H1 (cell line): ENCODE results near the gene KIF26B. TPM values are rescaled to one million over a fixed set of nuclear protein-coding genes. Genes with fewer than 3 reads are reported as not detected.

Experiments
- CTCF ChIA-PET: fragments of 300-600 bp; sonication (Branson Sonifier 250); formaldehyde crosslinking; loops from one replicate; lab custom pipeline; 2021; ENCODE audit not compliant: partially characterized antibody; lab: Charles Lee
- POLR2A ChIA-PET: fragments of 300-600 bp; sonication (Branson Sonifier 250); formaldehyde crosslinking; loops from one replicate; lab custom pipeline; 2021; ENCODE audit warnings: inconsistent platforms; ENCODE audit not compliant: partially characterized antibody; lab: Charles Lee
- DNase-seq, 2 experiments: peaks; one replicate each; pipeline versions ENCODE4 v3.0.0 to v3.0.0-alpha.2; 2010 to 2022; ENCODE audit warnings: low spot score in 2 of 2, low read depth in 1 of 2, mixed read lengths in 1 of 2
- FAIRE-seq: peaks from 2 replicates; lab custom pipeline; 2011; peaks lifted over from hg19 to GRCh38; lab: Jason Lieb, UNC
- H2AFZ ChIP-seq: 2 replicates; pipeline ENCODE4 v1.8.1; 2012; ENCODE audit warnings: low read length, inconsistent platforms
- H2AK5ac ChIP-seq: 2 replicates; pipeline ENCODE4 v1.6.1; 2013; ENCODE audit warnings: low read depth, low read length
- H2BK120ac ChIP-seq: replicated peaks from 2 replicates; pipeline ENCODE3; 2013; ENCODE audit warnings: low read depth, low read length, inconsistent platforms
- H2BK12ac ChIP-seq: 2 replicates; pipeline ENCODE4 v1.6.1; 2013; ENCODE audit warnings: low read depth, low read length
- H2BK15ac ChIP-seq: 2 replicates; pipeline ENCODE4 v1.6.1; 2013; ENCODE audit warnings: low read length
- H2BK20ac ChIP-seq: 2 replicates; pipeline ENCODE4 v1.6.1; 2013; ENCODE audit warnings: low read length
- H2BK5ac ChIP-seq: 2 replicates; pipeline ENCODE4 v1.6.1; 2013; ENCODE audit warnings: low read depth, low read length
- H3K14ac ChIP-seq: 2 replicates; pipeline ENCODE4 v1.6.1; 2013; ENCODE audit warnings: inconsistent platforms; ENCODE audit not compliant: insufficient read length
- H3K18ac ChIP-seq: 2 replicates; pipeline ENCODE4 v1.6.1; 2013; ENCODE audit warnings: low read length; ENCODE audit errors: extremely low read depth
- H3K23ac ChIP-seq: 2 replicates; pipeline ENCODE4 v1.6.1; 2013; ENCODE audit warnings: inconsistent platforms; ENCODE audit not compliant: insufficient read length
- H3K23me2 ChIP-seq: 2 replicates; pipeline ENCODE4 v1.6.1; 2013; ENCODE audit warnings: low read depth, low read length
- H3K27ac ChIP-seq: 2 replicates; pipeline ENCODE4 v1.6.1; 2011; ENCODE audit warnings: low read depth, low read length, inconsistent platforms
- H3K27me3 ChIP-seq, 4 experiments: replicated peaks in 1 of 4; 1 replicate in 1 of 4; 2 replicates in 3 of 4; pipeline versions ENCODE4 v1.6.1 to v1.8.1; 2011 to 2013; ENCODE audit warnings: low read length in 3 of 4, mild to moderate bottlenecking in 3 of 4, inconsistent platforms in 2 of 4, mixed read lengths in 2 of 4, moderate library complexity in 1 of 4; ENCODE audit not compliant: control insufficient read depth in 3 of 4, insufficient read depth in 3 of 4; ENCODE audit errors: extremely low read depth in 1 of 4
- H3K36me3 ChIP-seq, 4 experiments: 2 replicates each; pipeline versions ENCODE4 v1.6.1 to v1.8.1; 2011 to 2013; ENCODE audit warnings: mild to moderate bottlenecking in 4 of 4, low read length in 3 of 4, moderate library complexity in 2 of 4, control low read depth in 1 of 4, inconsistent platforms in 1 of 4; ENCODE audit not compliant: insufficient read depth in 4 of 4, control insufficient read depth in 2 of 4
- H3K4ac ChIP-seq: replicated peaks from 2 replicates; pipeline ENCODE3; 2013; ENCODE audit warnings: low read length, low read depth, mixed read lengths, inconsistent platforms; ENCODE audit not compliant: insufficient read length
- H3K4me1 ChIP-seq, 4 experiments: replicated peaks in 1 of 4; 1 replicate in 1 of 4; 2 replicates in 3 of 4; pipeline versions ENCODE4 v1.6.1 to v1.8.1; 2011 to 2013; ENCODE audit warnings: low read length in 3 of 4, inconsistent platforms in 2 of 4, mixed read lengths in 1 of 4; ENCODE audit not compliant: insufficient read depth in 4 of 4, control insufficient read depth in 3 of 4
- H3K4me2 ChIP-seq, 2 experiments: 2 replicates each; pipeline versions ENCODE4 v1.6.1 to v1.8.1; 2011 to 2013; ENCODE audit warnings: low read depth in 2 of 2, low read length in 2 of 2, control low read depth in 1 of 2, inconsistent platforms in 1 of 2, mild to moderate bottlenecking in 1 of 2; ENCODE audit not compliant: insufficient read depth in 1 of 2
- H3K4me3 ChIP-seq, 4 experiments: fragments of 200-600, 300-600 bp in 1 of 4; sonication (generic), shearing (Covaris generic), sonication (Bioruptor Twin) in 1 of 4; 2 replicates each; pipeline versions ENCODE4 v1.5.1 to v1.8.1; 2011 to 2016; ENCODE audit warnings: low read length in 4 of 4, low read depth in 3 of 4, control low read depth in 2 of 4, inconsistent platforms in 2 of 4, mild to moderate bottlenecking in 2 of 4, mixed read lengths in 1 of 4, moderate library complexity in 1 of 4; ENCODE audit not compliant: insufficient read depth in 2 of 4; ENCODE audit errors: extremely low read depth in 1 of 4
- H3K56ac ChIP-seq: replicated peaks from 2 replicates; pipeline ENCODE3; 2013; ENCODE audit warnings: low read depth, mild to moderate bottlenecking, mixed read lengths, low read length, inconsistent platforms; ENCODE audit not compliant: insufficient read length
- H3K79me1 ChIP-seq: 2 replicates; pipeline ENCODE4 v1.6.1; 2013; ENCODE audit warnings: low read depth, low read length, control low read depth
- H3K79me2 ChIP-seq, 2 experiments: 2 replicates each; pipeline versions ENCODE4 v1.6.1 to v1.8.1; 2012 to 2013; ENCODE audit warnings: low read length in 2 of 2, mild to moderate bottlenecking in 2 of 2, inconsistent platforms in 1 of 2; ENCODE audit not compliant: insufficient read depth in 2 of 2, control insufficient read depth in 1 of 2
- H3K9ac ChIP-seq, 4 experiments: replicated peaks in 1 of 4; 1 replicate in 1 of 4; 2 replicates in 3 of 4; pipeline versions ENCODE4 v1.6.1 to v1.8.1; 2011 to 2013; ENCODE audit warnings: low read depth in 3 of 4, low read length in 3 of 4, control low read depth in 2 of 4, mild to moderate bottlenecking in 2 of 4, moderate library complexity in 2 of 4, inconsistent platforms in 1 of 4; ENCODE audit errors: extremely low read depth in 1 of 4
- H3K9me3 ChIP-seq, 2 experiments: 2 replicates each; pipeline versions ENCODE4 v1.6.1 to v1.8.1; 2012 to 2013; ENCODE audit warnings: mild to moderate bottlenecking in 2 of 2, moderate library complexity in 2 of 2, control low read depth in 1 of 2, inconsistent platforms in 1 of 2, low read depth in 1 of 2, low read length in 1 of 2, mixed read lengths in 1 of 2; ENCODE audit not compliant: insufficient read depth in 2 of 2
- H4K20me1 ChIP-seq, 2 experiments: replicated peaks in 1 of 2; 2 replicates each; pipeline versions ENCODE3 to v1.8.1; 2011 to 2013; ENCODE audit warnings: inconsistent platforms in 2 of 2, low read length in 2 of 2, mild to moderate bottlenecking in 1 of 2; ENCODE audit not compliant: insufficient read depth in 2 of 2, control insufficient read depth in 1 of 2
- H4K5ac ChIP-seq: 2 replicates; pipeline ENCODE4 v1.6.1; 2013; ENCODE audit warnings: low read length, low read depth, mixed read lengths, inconsistent platforms; ENCODE audit not compliant: insufficient read length
- H4K8ac ChIP-seq: 2 replicates; pipeline ENCODE4 v1.8.0; 2013; ENCODE audit warnings: mild to moderate bottlenecking, moderate library complexity, low read length, inconsistent platforms; ENCODE audit not compliant: insufficient read depth; ENCODE audit errors: extremely low read depth
- H4K91ac ChIP-seq: replicated peaks from 2 replicates; pipeline ENCODE3; 2013; ENCODE audit warnings: low read length, mixed read lengths, inconsistent platforms; ENCODE audit not compliant: insufficient read length
- BCL11A ChIP-seq, 2 experiments: IDR thresholded peaks; one replicate each; pipeline ENCODE4 v1.6.1; 2011; ENCODE audit warnings: low read depth in 2 of 2, low read length in 2 of 2, mild to moderate bottlenecking in 2 of 2
- CBX5 ChIP-seq: fragments of 300-800, 300-1000 bp; sonication (generic); IDR thresholded peaks from 2 replicates; pipeline ENCODE4 v1.7.1; 2016; ENCODE audit warnings: antibody characterized with exemption, low read length, low read depth
- EGR1 ChIP-seq: IDR thresholded peaks from 2 replicates; pipeline ENCODE4 v1.6.1; 2011; ENCODE audit warnings: low read depth, low read length, borderline replicate concordance
- EP300 ChIP-seq, 2 experiments: IDR thresholded peaks; 1 replicate in 1 of 2; 2 replicates in 1 of 2; pipeline ENCODE4 v1.6.1; 2011 to 2012; ENCODE audit warnings: low read depth in 2 of 2, low read length in 2 of 2, mild to moderate bottlenecking in 2 of 2, borderline replicate concordance in 1 of 2, inconsistent platforms in 1 of 2, moderate library complexity in 1 of 2
- GABPA ChIP-seq: IDR thresholded peaks from 2 replicates; pipeline ENCODE4 v1.6.1; 2011; ENCODE audit warnings: mild to moderate bottlenecking, low read length, moderate library complexity, borderline replicate concordance; ENCODE audit not compliant: insufficient read depth
- KDM1A ChIP-seq: fragments of 200-600, 300-600 bp; sonication (generic); IDR thresholded peaks from 2 replicates; pipeline ENCODE4 v1.7.1; 2016; ENCODE audit warnings: mild to moderate bottlenecking, low read length, borderline replicate concordance
- KDM4A ChIP-seq: IDR thresholded peaks from one replicate; pipeline ENCODE4 v1.7.1; 2012; ENCODE audit warnings: low read depth, mild to moderate bottlenecking, moderate library complexity, low read length, inconsistent platforms; ENCODE audit not compliant: severe bottlenecking
- SP2 ChIP-seq: IDR thresholded peaks from 2 replicates; pipeline ENCODE4 v1.6.1; 2012; ENCODE audit warnings: mild to moderate bottlenecking, low read length, inconsistent platforms
- SUZ12 ChIP-seq: fragments of 200-600 bp; sonication (generic); IDR thresholded peaks from 2 replicates; pipeline ENCODE4 v1.6.1; 2012; ENCODE audit warnings: mild to moderate bottlenecking, inconsistent platforms, low read length, moderate library complexity, mixed read lengths
- TAF7 ChIP-seq: optimal IDR thresholded peaks from 2 replicates; pipeline ENCODE3; 2011; ENCODE audit warnings: low read depth, mild to moderate bottlenecking, inconsistent platforms, low read length, moderate library complexity, borderline replicate concordance
- USF2 ChIP-seq: IDR thresholded peaks from 2 replicates; pipeline ENCODE4 v1.6.1; 2011; ENCODE audit warnings: low read length, improper control_type of control experiment
- YY1 ChIP-seq: IDR thresholded peaks from 2 replicates; pipeline ENCODE4 v1.6.1; 2011; ENCODE audit warnings: low read depth, mild to moderate bottlenecking, low read length
- ZNF274 ChIP-seq: IDR thresholded peaks from 2 replicates; pipeline ENCODE4 v1.7.0; 2012; ENCODE audit warnings: low read length, borderline replicate concordance; ENCODE audit errors: extremely low read depth
- whole genome bisulfite sequencing, 2 experiments: shearing (Covaris generic) in 1 of 2; methylation state at CpG; one replicate each; pipeline versions ENCODE4 v1.1.6 to v1.1.7; 2013 to 2015; ENCODE audit warnings: low lambda C conversion rate in 2 of 2, mixed read lengths in 2 of 2, inconsistent platforms in 1 of 2, low coverage in 1 of 2, missing lambda C conversion rate in 1 of 2; ENCODE audit not compliant: insufficient replicate concordance in 2 of 2, insufficient coverage in 1 of 2, insufficient read length in 1 of 2; ENCODE audit errors: extremely low coverage in 1 of 2, missing lambda C conversion rate in 1 of 2; 5-methylcytosine and 5-hydroxymethylcytosine counted together
- polyA plus RNA-seq, 7 experiments: library from polyadenylated mRNA; depleted of rRNA in 3 of 7; stranded (reverse) in 5 of 7; unstranded in 2 of 7; fragments of >200 nt in 5 of 7; fragments of 200-250 nt in 2 of 7; gene quantifications; 1 replicate in 5 of 7; 2 replicates in 1 of 7; 4 replicates in 1 of 7; pipeline versions ENCODE4 v1.2.1 to v1.2.3, GENCODE V29; 2011 to 2013; ENCODE audit warnings: missing spikeins in 2 of 7, mixed read lengths in 2 of 7
- total RNA-seq: library from RNA; stranded (reverse); fragmentation: NEBNext Ultra II Directional; extraction: Animal tissue kit (Norgen Biotek cat#: 25700); gene quantifications from 2 replicates; pipeline ENCODE4 v1.2.1, GENCODE V29; 2021

The KIF26B gene
- total and polyA plus RNA-seq, 2 of the 8 experiments (the other 6 are each of a cell fraction or from before 2014, with no cell fraction given) = 0.06 to 0.28 TPM

- Histone ChIP-seq H3K27ac (no peak overlapping the region), H2BK120ac (no peak overlapping the region), H3K14ac (no peak overlapping the region), H3K23ac (no peak overlapping the region), H4K20me1 (no peaks in the 10 kb centered on the region), H3K79me1 (no peaks in the 10 kb centered on the region), H4K91ac (no peak overlapping the region), H2BK15ac (no peak overlapping the region), H3K4ac (no peak overlapping the region), H3K27me3 (no peaks in the 10 kb centered on the region), H3K9ac (no peak overlapping the region), H3K4me1 (no peaks in the 10 kb centered on the region), H2BK12ac (no peak overlapping the region), H3K56ac (no peak overlapping the region), H3K23me2 (no peaks in the 10 kb centered on the region; the same call in 1 of the 2 replicates), H3K4me3 (no peak overlapping the region), H3K36me3 (no peaks in the 10 kb centered on the region), H3K18ac (no peak overlapping the region), H4K5ac (no peak overlapping the region), H2AK5ac (no peak overlapping the region), H2BK5ac (no peak overlapping the region), H4K8ac (no peak overlapping the region), H3K4me2 (no peak overlapping the region), H2BK20ac (no peak overlapping the region), H2AFZ (no peak overlapping the region), H3K79me2 (no peaks in the 10 kb centered on the region), H3K9me3 (no peaks in the 10 kb centered on the region)
- 80% methylated on average over 2 of the region's 2 CpGs; no CpG with 5 or more reads in 1 of the 2 experiments for WGBS, 2 experiments
- ChIA-PET POLR2A (no interaction called here), CTCF (no interaction called here)
- TF ChIP-seq EGR1 = no peak
- TF ChIP-seq KDM1A = no peak
- no peak for TF ChIP-seq EP300 (IDR thresholded peaks at IDR 0.05; ENCODE audit: borderline replicate concordance in 1 of 2, low read depth in 2 of 2, low read length in 2 of 2)
- no peak for TF ChIP-seq GABPA
- TF ChIP-seq KDM4A = no peak
- TF ChIP-seq CBX5 = no peak
- no peak for TF ChIP-seq USF2
- no peak for TF ChIP-seq ZNF274
- no peak for TF ChIP-seq TAF7
- TF ChIP-seq YY1 = no peak
- no peak for TF ChIP-seq SP2
- no peak for TF ChIP-seq BCL11A (IDR thresholded peaks at IDR 0.05; ENCODE audit: low read depth in 2 of 2, low read length in 2 of 2)
- TF ChIP-seq SUZ12 = no peak
- DNase-seq = no peak
- FAIRE-seq = no peak
Observed at GRCh38 chr1:245611251-245611650, 456.5 kb downstream of the KIF26B start.
